Endodermal cell (in vitro differentiated cells): Measurements from ENCODE around the gene TLL1. TPM values are rescaled to one million over a fixed set of nuclear protein-coding genes. Genes with fewer than 3 reads are reported as not detected.

Experiments
- DNase-seq: peaks from one replicate; pipeline ENCODE4 v3.0.0-alpha.2; 2017
- H3K27ac ChIP-seq: 2 replicates; pipeline ENCODE4 v1.5.1; 2013; ENCODE audit warnings: mild to moderate bottlenecking, low read depth, low read length, moderate library complexity
- H3K27me3 ChIP-seq: 2 replicates; pipeline ENCODE4 v1.6.1; 2013; ENCODE audit warnings: mild to moderate bottlenecking, low read length, moderate library complexity; ENCODE audit not compliant: insufficient read depth, control insufficient read depth, poor library complexity, severe bottlenecking
- H3K36me3 ChIP-seq: 2 replicates; pipeline ENCODE4 v1.7.0; 2013; ENCODE audit warnings: mild to moderate bottlenecking, low read length, moderate library complexity; ENCODE audit not compliant: control insufficient read depth, insufficient read depth
- H3K4me1 ChIP-seq: one replicate; pipeline ENCODE4 v1.7.0; 2013; ENCODE audit warnings: low read length; ENCODE audit not compliant: control insufficient read depth, insufficient read depth
- H3K4me3 ChIP-seq: 2 replicates; pipeline ENCODE4 v1.5.1; 2013; ENCODE audit warnings: mild to moderate bottlenecking, low read length, moderate library complexity
- H3K9ac ChIP-seq: 2 replicates; pipeline ENCODE4 v1.6.1; 2013; ENCODE audit warnings: mild to moderate bottlenecking, low read length, moderate library complexity; ENCODE audit not compliant: poor library complexity, severe bottlenecking; ENCODE audit errors: extremely low read depth
- H3K9me3 ChIP-seq: 2 replicates; pipeline ENCODE4 v1.6.1; 2013; ENCODE audit warnings: mild to moderate bottlenecking, low read length, moderate library complexity; ENCODE audit not compliant: control insufficient read depth
- H3K27ac Mint-ChIP-seq: 2 replicates; pipeline ENCODE4 v1.8.0; 2020; ENCODE audit warnings: mixed read lengths
- H3K27me3 Mint-ChIP-seq: 2 replicates; pipeline ENCODE4 v1.8.0; 2021; ENCODE audit warnings: mild to moderate bottlenecking, mixed read lengths; ENCODE audit not compliant: insufficient read depth
- H3K36me3 Mint-ChIP-seq: 2 replicates; pipeline ENCODE4 v1.8.0; 2020; ENCODE audit warnings: low read depth, mixed read lengths
- H3K4me1 Mint-ChIP-seq: 2 replicates; pipeline ENCODE4 v1.8.0; 2020; ENCODE audit warnings: mixed read lengths
- H3K4me3 Mint-ChIP-seq: 2 replicates; pipeline ENCODE4 v1.8.0; 2020; ENCODE audit warnings: mild to moderate bottlenecking, moderate library complexity, mixed read lengths
- H3K9me3 Mint-ChIP-seq: 2 replicates; pipeline ENCODE4 v1.8.0; 2020; ENCODE audit warnings: mild to moderate bottlenecking, mixed read lengths
- WGBS, 2 experiments: methylation state at CpG; one replicate each; pipeline versions ENCODE4 v1.1.5 to v1.1.7; 2013; ENCODE audit warnings: missing lambda C conversion rate in 2 of 2, mixed read lengths in 1 of 2; ENCODE audit not compliant: insufficient coverage in 1 of 2, insufficient read length in 1 of 2; 5-methylcytosine and 5-hydroxymethylcytosine counted together
- total RNA-seq, 2 donors: library from RNA; stranded (reverse); fragmentation: NEBNext Ultra II Directional in 1 of 2; extraction: Animal tissue kit (Norgen Biotek cat#: 25700) in 1 of 2; gene quantifications; 2 replicates in 1 of 2; 3 replicates in 1 of 2; pipeline ENCODE4 v1.2.1, GENCODE V29; 2021
- TF ChIP-seq, protein P1 (sequence below): fragments of 200-600 bp; sonication (generic); conservative IDR thresholded peaks from 2 replicates; pipeline ENCODE4 v1.5.0; 2021; ENCODE audit warnings: antibody characterized with exemption, mild to moderate bottlenecking

The TLL1 gene
- total RNA-seq, 2 donors from 2014 or later = 0.18 to 3.8 TPM

- Histone ChIP-seq H3K27ac (no peak overlapping the region), H3K27me3 (no peaks in the 10 kb centered on the region), H3K4me1 (no peaks in the 10 kb centered on the region), H3K36me3 (no peaks in the 10 kb centered on the region), H3K9ac (no peak overlapping the region), H3K4me3 (no peak overlapping the region), H3K9me3 (no peaks in the 10 kb centered on the region)
- no peak for DNase-seq
- TF ChIP-seq, protein P1, sequence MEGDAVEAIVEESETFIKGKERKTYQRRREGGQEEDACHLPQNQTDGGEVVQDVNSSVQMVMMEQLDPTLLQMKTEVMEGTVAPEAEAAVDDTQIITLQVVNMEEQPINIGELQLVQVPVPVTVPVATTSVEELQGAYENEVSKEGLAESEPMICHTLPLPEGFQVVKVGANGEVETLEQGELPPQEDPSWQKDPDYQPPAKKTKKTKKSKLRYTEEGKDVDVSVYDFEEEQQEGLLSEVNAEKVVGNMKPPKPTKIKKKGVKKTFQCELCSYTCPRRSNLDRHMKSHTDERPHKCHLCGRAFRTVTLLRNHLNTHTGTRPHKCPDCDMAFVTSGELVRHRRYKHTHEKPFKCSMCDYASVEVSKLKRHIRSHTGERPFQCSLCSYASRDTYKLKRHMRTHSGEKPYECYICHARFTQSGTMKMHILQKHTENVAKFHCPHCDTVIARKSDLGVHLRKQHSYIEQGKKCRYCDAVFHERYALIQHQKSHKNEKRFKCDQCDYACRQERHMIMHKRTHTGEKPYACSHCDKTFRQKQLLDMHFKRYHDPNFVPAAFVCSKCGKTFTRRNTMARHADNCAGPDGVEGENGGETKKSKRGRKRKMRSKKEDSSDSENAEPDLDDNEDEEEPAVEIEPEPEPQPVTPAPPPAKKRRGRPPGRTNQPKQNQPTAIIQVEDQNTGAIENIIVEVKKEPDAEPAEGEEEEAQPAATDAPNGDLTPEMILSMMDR = no peak
- no peaks in the 10 kb centered on the region for H3K27me3 Mint-ChIP-seq
- no peak overlapping the region for H3K27ac Mint-ChIP-seq
- H3K36me3 Mint-ChIP-seq = no peaks in the 10 kb centered on the region
- 88% methylated on average over 1 of the region's 1 CpG; no CpG with 5 or more reads in 1 of the 2 experiments for WGBS, 2 experiments
- no peaks in the 10 kb centered on the region for H3K9me3 Mint-ChIP-seq
- H3K4me3 Mint-ChIP-seq = no peak overlapping the region
- H3K4me1 Mint-ChIP-seq = no peaks in the 10 kb centered on the region
Observed at GRCh38 chr4:165994701-165995100, 121.7 kb downstream of the TLL1 start.

DNA sequence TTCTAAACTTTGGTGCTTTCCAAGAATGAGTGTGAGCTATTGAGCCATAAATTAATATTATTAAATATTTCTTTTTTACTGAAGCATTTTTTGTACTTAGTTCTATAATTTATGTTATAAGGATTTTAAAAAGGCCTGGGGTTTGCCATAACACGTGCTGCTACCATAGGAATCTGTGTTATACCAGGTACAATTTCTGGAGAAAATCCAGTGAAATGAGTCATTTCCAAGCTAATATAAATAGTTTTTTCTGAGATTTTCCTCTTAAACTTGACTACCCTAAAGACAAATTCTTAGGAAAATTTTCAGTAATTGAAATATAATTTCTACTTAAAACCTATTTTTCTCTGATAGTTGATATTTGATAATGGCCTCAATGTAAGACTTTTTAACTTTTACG lies 130.8 kb downstream of the TLL1 start:
- H3K9me3 ChIP-seq = no peaks in the 10 kb centered on the region
- Mint-ChIP-seq H3K36me3 (no peaks in the 10 kb centered on the region), H3K27ac (no peak overlapping the region), H3K9me3 (no peaks in the 10 kb centered on the region), H3K27me3 (no peaks in the 10 kb centered on the region), H3K4me3 (no peak overlapping the region), H3K4me1 (no peaks in the 10 kb centered on the region)
- TF ChIP-seq, protein P1 = no peak
- H3K36me3 ChIP-seq = no peaks in the 10 kb centered on the region
- WGBS, 2 experiments = 95% methylated on average over 2 of the region's 2 CpGs; no CpG with 5 or more reads in 1 of the 2 experiments
- H3K27me3 ChIP-seq = no peaks in the 10 kb centered on the region
- no peak overlapping the region for H3K9ac ChIP-seq
- no peak for DNase-seq
- no peak overlapping the region for H3K27ac ChIP-seq
- H3K4me1 ChIP-seq = no peaks in the 10 kb centered on the region
- no peak overlapping the region for H3K4me3 ChIP-seq

DNA sequence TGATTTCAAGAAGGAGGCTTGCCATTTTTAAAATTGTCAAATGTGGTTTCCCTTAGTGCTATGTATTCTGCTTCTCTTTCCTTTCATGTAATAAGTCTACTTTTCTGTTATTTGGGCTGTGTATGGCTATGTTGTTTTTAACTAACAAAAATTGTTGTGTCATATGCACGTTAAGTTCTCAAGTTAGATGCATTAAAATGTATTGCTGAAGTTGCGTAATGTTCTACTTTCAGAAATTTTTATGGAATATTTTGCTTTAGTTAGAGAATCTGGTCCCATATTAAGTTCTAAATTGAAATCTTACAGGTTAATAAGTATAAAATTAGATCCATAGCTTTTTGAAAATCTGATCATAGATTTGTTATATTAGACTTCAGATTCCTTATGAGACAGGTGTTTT lies 133.2 kb downstream of the TLL1 start:
- H3K36me3 ChIP-seq = no peaks in the 10 kb centered on the region
- H3K27ac Mint-ChIP-seq = no peak overlapping the region
- 90 to 92% methylated on average over 2 of the region's 2 CpGs for WGBS, 2 experiments
- no peak overlapping the region for H3K4me3 ChIP-seq
- no peak overlapping the region for H3K4me3 Mint-ChIP-seq
- no peaks in the 10 kb centered on the region for H3K4me1 Mint-ChIP-seq
- H3K27me3 Mint-ChIP-seq = no peaks in the 10 kb centered on the region
- TF ChIP-seq, protein P1 = no peak
- no peaks in the 10 kb centered on the region for H3K27me3 ChIP-seq
- no peak for DNase-seq
- no peaks in the 10 kb centered on the region for H3K4me1 ChIP-seq
- H3K9ac ChIP-seq = no peak overlapping the region
- H3K9me3 ChIP-seq = no peaks in the 10 kb centered on the region
- H3K36me3 Mint-ChIP-seq = no peaks in the 10 kb centered on the region
- H3K27ac ChIP-seq = no peak overlapping the region
- H3K9me3 Mint-ChIP-seq = no peaks in the 10 kb centered on the region
